H9 (cell line): ENCODE measurements around the gene VPS13C. TPM values are rescaled to one million over a fixed set of nuclear protein-coding genes. Genes with fewer than 3 reads are reported as not detected.

Experiments used
- DNase-seq: peaks from one replicate; pipeline ENCODE4 v3.0.0-alpha.2; 2017
- H2AFZ ChIP-seq: one replicate; pipeline ENCODE4 v1.6.1; 2013; ENCODE audit warnings: mild to moderate bottlenecking, low read length, control low read depth, moderate library complexity
- H2AK5ac ChIP-seq: 2 replicates; pipeline ENCODE4 v1.6.1; 2013; ENCODE audit warnings: low read length, control low read depth, mixed read lengths; ENCODE audit not compliant: insufficient read length
- H2BK120ac ChIP-seq: one replicate; pipeline ENCODE4 v1.6.1; 2013; ENCODE audit warnings: low read depth, mild to moderate bottlenecking, low read length, control low read depth, inconsistent platforms; ENCODE audit not compliant: poor library complexity, severe bottlenecking
- H2BK12ac ChIP-seq: 2 replicates; pipeline ENCODE4 v1.6.1; 2013; ENCODE audit warnings: low read length, control low read depth, mixed read lengths, low read depth; ENCODE audit not compliant: insufficient read length
- H2BK15ac ChIP-seq: 2 replicates; pipeline ENCODE4 v1.6.1; 2013; ENCODE audit warnings: low read depth, low read length, control low read depth
- H2BK20ac ChIP-seq: one replicate; pipeline ENCODE4 v1.6.1; 2013; ENCODE audit warnings: low read depth, mild to moderate bottlenecking, low read length, control low read depth, inconsistent platforms; ENCODE audit not compliant: poor library complexity, severe bottlenecking
- H2BK5ac ChIP-seq: 2 replicates; pipeline ENCODE4 v1.6.1; 2013; ENCODE audit warnings: low read length, control low read depth, mixed read lengths; ENCODE audit not compliant: insufficient read length
- H3K14ac ChIP-seq: 2 replicates; pipeline ENCODE4 v1.6.1; 2013; ENCODE audit warnings: low read length, control low read depth; ENCODE audit not compliant: insufficient read depth
- H3K18ac ChIP-seq: 2 replicates; pipeline ENCODE4 v1.6.1; 2013; ENCODE audit warnings: low read depth, mild to moderate bottlenecking, mixed read lengths, low read length, control low read depth; ENCODE audit not compliant: insufficient read length
- H3K23ac ChIP-seq: 2 replicates; pipeline ENCODE4 v1.6.1; 2013; ENCODE audit warnings: low read length, control low read depth, mixed read lengths, low read depth; ENCODE audit not compliant: insufficient read length
- H3K23me2 ChIP-seq: 2 replicates; pipeline ENCODE4 v1.6.1; 2013; ENCODE audit warnings: low read depth, mild to moderate bottlenecking, mixed read lengths, low read length, control low read depth; ENCODE audit not compliant: insufficient read length, poor library complexity, severe bottlenecking
- H3K27ac ChIP-seq: 2 replicates; pipeline ENCODE4 v1.5.1; 2013; ENCODE audit warnings: low read length, control low read depth, mixed read lengths, low read depth; ENCODE audit not compliant: insufficient read length
- H3K27me3 ChIP-seq: 2 replicates; pipeline ENCODE4 v1.6.1; 2013; ENCODE audit warnings: low read length, control low read depth, inconsistent platforms; ENCODE audit not compliant: insufficient read depth
- H3K4ac ChIP-seq: 2 replicates; pipeline ENCODE4 v1.6.1; 2013; ENCODE audit warnings: low read depth, mild to moderate bottlenecking, control low read depth, inconsistent platforms, low read length, moderate library complexity
- H3K4me1 ChIP-seq: 2 replicates; pipeline ENCODE4 v1.6.1; 2013; ENCODE audit warnings: low read length, control low read depth, inconsistent platforms; ENCODE audit not compliant: insufficient read depth
- H3K4me2 ChIP-seq: 2 replicates; pipeline ENCODE4 v1.6.1; 2013; ENCODE audit warnings: low read length, control low read depth, mixed read lengths; ENCODE audit not compliant: insufficient read length, insufficient read depth
- H3K56ac ChIP-seq: 2 replicates; pipeline ENCODE4 v1.6.1; 2013; ENCODE audit warnings: low read depth, mild to moderate bottlenecking, mixed read lengths, low read length, control low read depth; ENCODE audit not compliant: insufficient read length
- H3K79me1 ChIP-seq: 2 replicates; pipeline ENCODE4 v1.6.1; 2013; ENCODE audit warnings: low read depth, mild to moderate bottlenecking, moderate library complexity, low read length, control low read depth, inconsistent platforms; ENCODE audit not compliant: insufficient read depth, poor library complexity, severe bottlenecking
- H3K79me2 ChIP-seq: 2 replicates; pipeline ENCODE4 v1.6.1; 2013; ENCODE audit warnings: low read length, control low read depth, inconsistent platforms; ENCODE audit not compliant: insufficient read depth
- H3K9ac ChIP-seq: 2 replicates; pipeline ENCODE4 v1.6.1; 2013; ENCODE audit warnings: low read length, control low read depth, mixed read lengths; ENCODE audit not compliant: insufficient read length; ENCODE audit errors: extremely low read depth
- H3K9me3 ChIP-seq: one replicate; pipeline ENCODE4 v1.6.1; 2013; ENCODE audit warnings: low read depth, low read length, inconsistent platforms; ENCODE audit not compliant: control insufficient read depth
- H3T11ph ChIP-seq: one replicate; pipeline ENCODE4 v1.6.1; 2013; ENCODE audit warnings: mild to moderate bottlenecking, low read length, control low read depth, inconsistent platforms
- H4K20me1 ChIP-seq: one replicate; pipeline ENCODE4 v1.6.1; 2013; ENCODE audit not compliant: control insufficient read depth, insufficient read length, insufficient read depth
- H4K5ac ChIP-seq: 2 replicates; pipeline ENCODE4 v1.6.1; 2013; ENCODE audit warnings: low read depth, mild to moderate bottlenecking, mixed read lengths, low read length, control low read depth; ENCODE audit not compliant: insufficient read length
- H4K8ac ChIP-seq: replicated peaks from 2 replicates; pipeline ENCODE4 v1.6.1; 2013; ENCODE audit warnings: low read length, control low read depth, mixed read lengths, low read depth; ENCODE audit not compliant: insufficient read length
- H4K91ac ChIP-seq: 2 replicates; pipeline ENCODE4 v1.6.1; 2013; ENCODE audit warnings: low read depth, mild to moderate bottlenecking, moderate library complexity, mixed read lengths, low read length, control low read depth; ENCODE audit not compliant: insufficient read length
- H3K27ac Mint-ChIP-seq, 3 experiments: 2 replicates in 2 of 3; 3 replicates in 1 of 3; pipeline ENCODE4 v1.8.0; 2020 to 2021; ENCODE audit warnings: mixed read lengths in 3 of 3, mild to moderate bottlenecking in 1 of 3, moderate library complexity in 1 of 3
- H3K27me3 Mint-ChIP-seq: 2 replicates; pipeline ENCODE4 v1.8.0; 2021; ENCODE audit warnings: low read depth, mild to moderate bottlenecking, moderate library complexity, mixed read lengths
- H3K36me3 Mint-ChIP-seq, 3 experiments: 2 replicates in 2 of 3; 3 replicates in 1 of 3; pipeline ENCODE4 v1.8.0; 2020 to 2021; ENCODE audit warnings: low read depth in 3 of 3, mixed read lengths in 3 of 3; ENCODE audit not compliant: insufficient read depth in 1 of 3
- H3K4me1 Mint-ChIP-seq, 2 experiments: 2 replicates each; pipeline ENCODE4 v1.8.0; 2020; ENCODE audit warnings: mixed read lengths in 2 of 2
- H3K4me3 Mint-ChIP-seq, 2 experiments: 2 replicates in 1 of 2; 3 replicates in 1 of 2; pipeline ENCODE4 v1.8.0; 2020 to 2021; ENCODE audit warnings: mild to moderate bottlenecking in 2 of 2, mixed read lengths in 2 of 2, moderate library complexity in 1 of 2
- H3K9me3 Mint-ChIP-seq, 2 experiments: 2 replicates in 1 of 2; 3 replicates in 1 of 2; pipeline ENCODE4 v1.8.0; 2020; ENCODE audit warnings: mild to moderate bottlenecking in 2 of 2, mixed read lengths in 2 of 2, moderate library complexity in 1 of 2
- WGBS: extraction: QIAGEN DNeasy Blood & Tissue Kit; methylation state at CpG from one replicate; pipeline ENCODE4 v1.1.7; 2013; ENCODE audit warnings: missing lambda C conversion rate, low lambda C conversion rate, mixed read lengths; ENCODE audit not compliant: insufficient read length; ENCODE audit errors: extremely low coverage; 5-methylcytosine and 5-hydroxymethylcytosine counted together
- total RNA-seq: library from RNA; stranded (reverse); gene quantifications from 2 replicates; pipeline ENCODE4 v1.2.1, GENCODE V29; 2021
- TF ChIP-seq, protein P1 (sequence below): fragments of 200-600 bp; sonication (generic); conservative IDR thresholded peaks from 3 replicates; pipeline ENCODE4 v1.8.0; 2021; ENCODE audit warnings: antibody characterized with exemption, mild to moderate bottlenecking

VPS13C gene
- total RNA-seq, 1 experiment from 2014 or later: 14.2 TPM

DNA sequence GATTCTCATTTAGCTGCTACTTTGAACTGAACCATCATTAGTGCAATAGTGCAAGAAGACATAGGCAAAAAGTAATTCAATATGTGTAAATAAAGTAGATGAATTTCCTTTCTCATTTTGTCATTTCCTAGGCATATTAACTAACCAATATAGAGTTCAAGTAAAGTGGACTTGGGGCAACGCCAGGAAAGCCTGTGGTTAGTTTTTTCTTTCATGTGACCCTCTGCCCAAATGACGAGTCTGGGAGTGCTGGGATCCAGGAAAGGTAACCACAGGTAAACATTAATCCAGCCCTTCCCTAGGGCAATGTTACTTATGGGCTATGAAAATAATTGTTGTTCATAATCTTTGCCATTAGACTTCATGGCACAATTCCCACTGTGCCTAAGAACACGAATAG lies 181.0 kb downstream of the VPS13C start:
- no peak overlapping the region for H2BK20ac ChIP-seq
- no peak overlapping the region for H3K14ac ChIP-seq
- H2BK15ac ChIP-seq: no peak overlapping the region
- H3K56ac ChIP-seq: no peak overlapping the region
- DNase-seq: no peak
- no peaks in the 10 kb centered on the region for H3K23me2 ChIP-seq
- H3K4me2 ChIP-seq: no peak overlapping the region
- no peak overlapping the region for H2AFZ ChIP-seq
- H3K79me1 ChIP-seq: no peaks in the 10 kb centered on the region
- Mint-ChIP-seq H3K4me1 (no peaks in the 10 kb centered on the region), H3K27me3 (no peaks in the 10 kb centered on the region), H3K27ac (no peak overlapping the region), H3K36me3 (no peaks in the 10 kb centered on the region), H3K4me3 (no peak overlapping the region), H3K9me3 (no peaks in the 10 kb centered on the region)
- H3K27me3 ChIP-seq: no peaks in the 10 kb centered on the region
- no peak overlapping the region for H4K5ac ChIP-seq
- no peaks in the 10 kb centered on the region for H3K4me1 ChIP-seq
- H3K79me2 ChIP-seq: no peaks in the 10 kb centered on the region
- no peaks in the 10 kb centered on the region for H4K20me1 ChIP-seq
- no peak overlapping the region for H2BK5ac ChIP-seq
- no CpG with 5 or more reads among the region's 3 CpGs for WGBS
- H3K4ac ChIP-seq: no peak overlapping the region
- no peak overlapping the region for H4K91ac ChIP-seq
- no peak overlapping the region for H3K9ac ChIP-seq
- no peak overlapping the region for H2BK120ac ChIP-seq
- TF ChIP-seq, protein P1, sequence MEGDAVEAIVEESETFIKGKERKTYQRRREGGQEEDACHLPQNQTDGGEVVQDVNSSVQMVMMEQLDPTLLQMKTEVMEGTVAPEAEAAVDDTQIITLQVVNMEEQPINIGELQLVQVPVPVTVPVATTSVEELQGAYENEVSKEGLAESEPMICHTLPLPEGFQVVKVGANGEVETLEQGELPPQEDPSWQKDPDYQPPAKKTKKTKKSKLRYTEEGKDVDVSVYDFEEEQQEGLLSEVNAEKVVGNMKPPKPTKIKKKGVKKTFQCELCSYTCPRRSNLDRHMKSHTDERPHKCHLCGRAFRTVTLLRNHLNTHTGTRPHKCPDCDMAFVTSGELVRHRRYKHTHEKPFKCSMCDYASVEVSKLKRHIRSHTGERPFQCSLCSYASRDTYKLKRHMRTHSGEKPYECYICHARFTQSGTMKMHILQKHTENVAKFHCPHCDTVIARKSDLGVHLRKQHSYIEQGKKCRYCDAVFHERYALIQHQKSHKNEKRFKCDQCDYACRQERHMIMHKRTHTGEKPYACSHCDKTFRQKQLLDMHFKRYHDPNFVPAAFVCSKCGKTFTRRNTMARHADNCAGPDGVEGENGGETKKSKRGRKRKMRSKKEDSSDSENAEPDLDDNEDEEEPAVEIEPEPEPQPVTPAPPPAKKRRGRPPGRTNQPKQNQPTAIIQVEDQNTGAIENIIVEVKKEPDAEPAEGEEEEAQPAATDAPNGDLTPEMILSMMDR: no peak
- no peak overlapping the region for H3K18ac ChIP-seq
- H3T11ph ChIP-seq: no peak overlapping the region
- no peak overlapping the region for H4K8ac ChIP-seq
- H3K9me3 ChIP-seq: no peaks in the 10 kb centered on the region
- no peak overlapping the region for H2BK12ac ChIP-seq
- H3K27ac ChIP-seq: no peak overlapping the region
- no peak overlapping the region for H2AK5ac ChIP-seq
- no peak overlapping the region for H3K23ac ChIP-seq
